HEK293T (cell line): Measurements from ENCODE around the gene EPHA4.

Source experiments
- ELF4 ChIP-seq: fragments of 450-650 bp; IDR thresholded peaks from 2 replicates; pipeline ENCODE4 v1.6.1; 2017; ENCODE audit warnings: antibody characterized with exemption
- FOXK2 ChIP-seq: fragments of 450-650 bp; IDR thresholded peaks from 2 replicates; pipeline ENCODE4 v1.6.1; 2016; ENCODE audit warnings: mild to moderate bottlenecking
- SP1 ChIP-seq: fragments of 450-650 bp; IDR thresholded peaks from 2 replicates; pipeline ENCODE4 v1.6.1; 2017

DNA sequence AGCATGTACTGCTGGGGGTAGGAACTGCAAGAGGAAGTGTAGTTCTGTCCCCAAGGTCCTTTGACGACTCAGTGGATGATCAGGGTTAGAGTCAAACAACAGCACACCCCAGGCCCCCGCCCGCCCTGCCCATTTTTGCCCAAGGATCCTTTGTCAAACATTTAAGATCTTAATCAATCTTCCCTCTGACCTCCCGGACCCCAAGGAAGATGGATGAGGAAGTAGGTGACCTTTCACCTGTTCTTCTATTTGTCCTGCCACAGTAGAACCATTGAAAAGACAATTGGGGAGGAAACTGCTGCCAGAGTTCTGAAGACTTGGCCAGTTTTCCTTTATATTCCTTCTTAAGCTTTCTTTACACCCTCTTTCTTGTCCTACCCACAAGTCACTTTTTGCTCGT is 12.1 kb downstream of the EPHA4 start:
- TF ChIP-seq ELF4: no peak
- no peak for TF ChIP-seq SP1
- no peak for TF ChIP-seq FOXK2
